Measurements from ENCODE around the gene PRAME. TPM values are rescaled to one million over a fixed set of nuclear protein-coding genes. Genes with fewer than 3 reads are reported as not detected.
"Not testable (repeated sequence)": the region's sequence is repeated elsewhere in the genome, so short reads cannot be mapped to it uniquely, and the experiment has no call there.

PRAME gene
- total RNA-seq, 4 donors from 2014 or later: not detected

GRCh38 chr22:22588485-22589164 is 29.6 kb upstream of the PRAME start:
- DNase-seq (ENCODE audit: low spot score) (no peak), ATAC-seq (ENCODE audit: low FRiP score) (no peak)
- no peak for TF ChIP-seq CTCF (IDR thresholded peaks at IDR 0.05)

- DNase-seq (ENCODE audit: low spot score): no peak
- no peak for ATAC-seq (ENCODE audit: low FRiP score)
- no peak for TF ChIP-seq CTCF (IDR thresholded peaks at IDR 0.05)
Measured at GRCh38 chr22:22587577-22588188, 28.6 kb upstream of the PRAME start.

- no peak for DNase-seq (ENCODE audit: low spot score)
- no peak for TF ChIP-seq CTCF (IDR thresholded peaks at IDR 0.05)
- no peak for ATAC-seq (ENCODE audit: low FRiP score)
Measured at GRCh38 chr22:22584722-22585121, 25.7 kb upstream of the PRAME start.

- no peak for TF ChIP-seq CTCF (IDR thresholded peaks at IDR 0.05)
- no peak for ATAC-seq (ENCODE audit: low FRiP score)
- no peak for DNase-seq (ENCODE audit: low spot score)
Measured at GRCh38 chr22:22583030-22583429, 24.0 kb upstream of the PRAME start.

GRCh38 chr22:22581524-22581923 is 22.5 kb upstream of the PRAME start:
- not testable (repeated sequence) for DNase-seq (ENCODE audit: low spot score); ATAC-seq (ENCODE audit: low FRiP score)

- DNase-seq (ENCODE audit: low spot score): no peak
- no peak for ATAC-seq (ENCODE audit: low FRiP score)
- no peak for TF ChIP-seq CTCF (IDR thresholded peaks at IDR 0.05)
Measured at GRCh38 chr22:22579869-22580604, 21.0 kb upstream of the PRAME start.

GRCh38 chr22:22578702-22579424 is 19.8 kb upstream of the PRAME start:
- TF ChIP-seq CTCF (IDR thresholded peaks at IDR 0.05): no peak
- DNase-seq (ENCODE audit: low spot score) (no peak), ATAC-seq (ENCODE audit: low FRiP score) (no peak)

All from omental fat pad (tissue), 4 donors.